ENCODE results near the gene TUBA8.
A peak's percentile ranks its signal among the peaks of the same experiment; 100 is the strongest.
"Not testable (repeated sequence)": the region's sequence is repeated elsewhere in the genome, so short reads cannot be mapped to it uniquely, and the experiment has no call there.

The TUBA8 gene

GRCh38 chr22:18077639-18078328, 32.8 kb upstream of the TUBA8 start, which contains the start of gene PEX26:
TSS of gene PEX26 (plus strand) at chr22:18077990. CDS start at chr22:18078377, 387 bp downstream.
- peak; percentile 95 for DNase-seq (ENCODE audit: low read depth)

- DNase-seq (ENCODE audit: low read depth), result no peak
Measured at GRCh38 chr22:18078329-18079041, 32.1 kb upstream of the TUBA8 start.

- DNase-seq (ENCODE audit: low read depth), result no peak
Measured at GRCh38 chr22:18079706-18080233, 30.8 kb upstream of the TUBA8 start.

- no peak for DNase-seq (ENCODE audit: low read depth)
Measured at GRCh38 chr22:18081416-18081815, 29.2 kb upstream of the TUBA8 start.

GRCh38 chr22:18082467-18082866, 28.1 kb upstream of the TUBA8 start:
- DNase-seq (ENCODE audit: low read depth), result no peak

GRCh38 chr22:18083406-18083805, 27.2 kb upstream of the TUBA8 start:
- DNase-seq (ENCODE audit: low read depth), result no peak

- peak; percentile 12 for DNase-seq (ENCODE audit: low read depth)
Measured at GRCh38 chr22:18085188-18085587, 25.4 kb upstream of the TUBA8 start.

- DNase-seq (ENCODE audit: low read depth), result no peak
Measured at GRCh38 chr22:18087350-18087855, 23.2 kb upstream of the TUBA8 start.

- no peak for DNase-seq (ENCODE audit: low read depth)
Measured at GRCh38 chr22:18088825-18089568, 21.6 kb upstream of the TUBA8 start.

- DNase-seq (ENCODE audit: low read depth), result no peak
Measured at GRCh38 chr22:18090286-18090685, 20.3 kb upstream of the TUBA8 start.

- no peak for DNase-seq (ENCODE audit: low read depth)
Measured at GRCh38 chr22:18091478-18091877, 19.1 kb upstream of the TUBA8 start.

- DNase-seq (ENCODE audit: low read depth), result peak; percentile 76
Measured at GRCh38 chr22:18091916-18092526, 18.6 kb upstream of the TUBA8 start.

GRCh38 chr22:18093661-18094060, 16.9 kb upstream of the TUBA8 start:
- DNase-seq (ENCODE audit: low read depth), result no peak

GRCh38 chr22:18095101-18095805, 15.4 kb upstream of the TUBA8 start:
- DNase-seq (ENCODE audit: low read depth), result no peak

GRCh38 chr22:18096823-18097222, 13.8 kb upstream of the TUBA8 start:
- no peak for DNase-seq (ENCODE audit: low read depth)

GRCh38 chr22:18100781-18101180, 9.8 kb upstream of the TUBA8 start:
- no peak for DNase-seq (ENCODE audit: low read depth)

GRCh38 chr22:18101536-18101935, 9.1 kb upstream of the TUBA8 start:
- peak; percentile 15 for DNase-seq (ENCODE audit: low read depth)

- DNase-seq (ENCODE audit: low read depth), result no peak
Measured at GRCh38 chr22:18103527-18104269, 6.9 kb upstream of the TUBA8 start.

GRCh38 chr22:18104566-18104965, 6.0 kb upstream of the TUBA8 start:
- DNase-seq (ENCODE audit: low read depth), result peak; percentile 30

GRCh38 chr22:18105981-18106380, 4.6 kb upstream of the TUBA8 start:
- not testable (repeated sequence) for DNase-seq (ENCODE audit: low read depth)
